BLaER1 treated with 17β-estradiol and CSF1 and Interleukin-3, amounts not matched to agents 10 nM and 100 nM (cell line): ENCODE results near the gene OSBP2.

Experiments used
- H3K27ac ChIP-seq, 11 experiments: shearing (Covaris generic); formaldehyde crosslinking; 2 replicates each; pipeline ENCODE4 v1.8.1; 2022
- H3K27me3 ChIP-seq, 11 experiments: shearing (Covaris generic); formaldehyde crosslinking; 2 replicates each; pipeline ENCODE4 v1.8.1; 2022
- H3K36me3 ChIP-seq, 11 experiments: shearing (Covaris generic); formaldehyde crosslinking; 2 replicates each; pipeline ENCODE4 v1.8.1; 2022
- H3K4me1 ChIP-seq, 10 experiments: shearing (Covaris generic); formaldehyde crosslinking; 2 replicates each; pipeline ENCODE4 v1.8.1; 2022
- H3K4me2 ChIP-seq, 11 experiments: shearing (Covaris generic); formaldehyde crosslinking; 2 replicates each; pipeline ENCODE4 v1.8.1; 2022
- H3K4me3 ChIP-seq, 10 experiments: shearing (Covaris generic); formaldehyde crosslinking; 2 replicates each; pipeline ENCODE4 v1.8.1; 2022
- H3K9ac ChIP-seq, 11 experiments: shearing (Covaris generic); formaldehyde crosslinking; 2 replicates each; pipeline ENCODE4 v1.8.1; 2022
- H3K9me3 ChIP-seq, 11 experiments: shearing (Covaris generic); formaldehyde crosslinking; replicated peaks in 1 of 11; 2 replicates each; pipeline ENCODE4 v1.8.1; 2022
- H4K20me1 ChIP-seq, 11 experiments: shearing (Covaris generic); formaldehyde crosslinking; 2 replicates each; pipeline ENCODE4 v1.8.1; 2022
- Cebpa-rat ChIP-seq, 11 experiments: shearing (Covaris generic); IDR thresholded peaks; 2 replicates each; pipeline ENCODE4 v1.8.1; 2022

Gene OSBP2

GRCh38 chr22:30838111-30838510, 143.4 kb downstream of the OSBP2 start:
- H4K20me1 ChIP-seq: no peaks in the 10 kb centered on the region
- peaks cover 7 to 15% (median 13%) of the 10 kb centered on the region in 11 experiments for H3K9me3 ChIP-seq
- no peak overlapping the region for H3K4me2 ChIP-seq
- TF ChIP-seq Cebpa-rat (IDR thresholded peaks at IDR 0.05): no peak
- H3K27ac ChIP-seq: no peak overlapping the region
- H3K4me3 ChIP-seq: no peak overlapping the region
- no peaks in the 10 kb centered on the region for H3K36me3 ChIP-seq
- no peak overlapping the region for H3K9ac ChIP-seq
- no peaks in the 10 kb centered on the region for H3K4me1 ChIP-seq
- H3K27me3 ChIP-seq: no peaks in the 10 kb centered on the region

GRCh38 chr22:30841273-30841672, 146.6 kb downstream of the OSBP2 start:
- H3K27ac ChIP-seq: no peak overlapping the region
- no peak overlapping the region for H3K9ac ChIP-seq
- peaks cover 7 to 15% (median 13%) of the 10 kb centered on the region in 11 experiments for H3K9me3 ChIP-seq
- no peaks in the 10 kb centered on the region for H3K27me3 ChIP-seq
- no peaks in the 10 kb centered on the region for H3K36me3 ChIP-seq
- no peak overlapping the region for H3K4me3 ChIP-seq
- no peaks in the 10 kb centered on the region for H3K4me1 ChIP-seq
- TF ChIP-seq Cebpa-rat (IDR thresholded peaks at IDR 0.05): no peak
- H4K20me1 ChIP-seq: no peaks in the 10 kb centered on the region
- no peak overlapping the region for H3K4me2 ChIP-seq

GRCh38 chr22:30843245-30843644, 148.6 kb downstream of the OSBP2 start:
- Histone ChIP-seq H3K27me3 (no peaks in the 10 kb centered on the region), H3K36me3 (no peaks in the 10 kb centered on the region), H3K4me3 (no peak overlapping the region), H4K20me1 (no peaks in the 10 kb centered on the region), H3K4me2 (no peak overlapping the region), H3K27ac (no peak overlapping the region), H3K9ac (no peak overlapping the region), H3K4me1 (no peaks in the 10 kb centered on the region), H3K9me3 (peaks cover 3 to 13% (median 7%) of the 10 kb centered on the region in 11 experiments)
- no peak for TF ChIP-seq Cebpa-rat (IDR thresholded peaks at IDR 0.05)

GRCh38 chr22:30847583-30847982, 152.9 kb downstream of the OSBP2 start:
- no peak overlapping the region for H3K4me2 ChIP-seq
- H3K27me3 ChIP-seq: no peaks in the 10 kb centered on the region
- peaks cover 0 to 9% (median 4%) of the 10 kb centered on the region in 11 experiments; a peak in 7 of 22 replicates for H3K9me3 ChIP-seq
- H3K36me3 ChIP-seq: no peaks in the 10 kb centered on the region
- H4K20me1 ChIP-seq: no peaks in the 10 kb centered on the region
- no peak overlapping the region for H3K27ac ChIP-seq
- H3K4me1 ChIP-seq: no peaks in the 10 kb centered on the region
- TF ChIP-seq Cebpa-rat (IDR thresholded peaks at IDR 0.05): no peak
- no peak overlapping the region for H3K4me3 ChIP-seq
- no peak overlapping the region for H3K9ac ChIP-seq

- no peaks in the 10 kb centered on the region for H4K20me1 ChIP-seq
- H3K4me2 ChIP-seq: no peak overlapping the region
- no peak overlapping the region for H3K4me3 ChIP-seq
- H3K27me3 ChIP-seq: no peaks in the 10 kb centered on the region
- peaks cover 5 to 20% (median 15%) of the 10 kb centered on the region in 11 experiments; a peak in 18 of 22 replicates for H3K9me3 ChIP-seq
- H3K36me3 ChIP-seq: 0 out of 22 replicates have a peak, but pooled peaks cover 0 to 3% (median 0%) of the 10 kb centered on the region in 11 experiments
- H3K27ac ChIP-seq: no peak overlapping the region
- no peak for TF ChIP-seq Cebpa-rat (IDR thresholded peaks at IDR 0.05)
- H3K4me1 ChIP-seq: peaks cover 7 to 23% (median 10%) of the 10 kb centered on the region in 10 experiments; a peak in 19 of 20 replicates
- no peak overlapping the region for H3K9ac ChIP-seq
These were observed 160.6 kb downstream of the OSBP2 start for GRCh38 chr22:30855266-30855665.

- Histone ChIP-seq H3K4me2 (0 out of 22 replicates have a peak overlapping the region, but pooled peaks of 1 of the 11 experiments have one; percentile 11), H3K27ac (no peak overlapping the region), H3K36me3 (0 out of 22 replicates have a peak, but pooled peaks cover 0 to 3% (median 0%) of the 10 kb centered on the region in 11 experiments), H4K20me1 (no peaks in the 10 kb centered on the region), H3K4me3 (no peak overlapping the region), H3K9me3 (peaks cover 5 to 20% (median 15%) of the 10 kb centered on the region in 11 experiments; a peak in 18 of 22 replicates), H3K27me3 (no peaks in the 10 kb centered on the region), H3K9ac (no peak overlapping the region), H3K4me1 (peaks cover 13 to 29% (median 16%) of the 10 kb centered on the region in 10 experiments)
- TF ChIP-seq Cebpa-rat (IDR thresholded peaks at IDR 0.05): no peak
These were observed 161.2 kb downstream of the OSBP2 start for GRCh38 chr22:30855677-30856518.

GRCh38 chr22:30856741-30857502, 162.2 kb downstream of the OSBP2 start:
- H3K36me3 ChIP-seq: 0 out of 22 replicates have a peak, but pooled peaks cover 0 to 3% (median 0%) of the 10 kb centered on the region in 11 experiments
- peak overlapping the region in 9 of 11 experiments; percentile 11 to 49 (median 26); a peak in 13 of 22 replicates for H3K4me2 ChIP-seq
- peaks cover 5 to 20% (median 15%) of the 10 kb centered on the region in 11 experiments; a peak in 18 of 22 replicates for H3K9me3 ChIP-seq
- peaks cover 22 to 39% (median 26%) of the 10 kb centered on the region in 10 experiments for H3K4me1 ChIP-seq
- H3K4me3 ChIP-seq: no peak overlapping the region
- no peaks in the 10 kb centered on the region for H3K27me3 ChIP-seq
- no peak overlapping the region for H3K27ac ChIP-seq
- TF ChIP-seq Cebpa-rat (IDR thresholded peaks at IDR 0.05): no peak
- H3K9ac ChIP-seq: no peak overlapping the region
- H4K20me1 ChIP-seq: no peaks in the 10 kb centered on the region

- H3K4me3 ChIP-seq: no peak overlapping the region
- 0 out of 22 replicates have a peak, but pooled peaks cover 0 to 3% (median 0%) of the 10 kb centered on the region in 11 experiments for H3K36me3 ChIP-seq
- H4K20me1 ChIP-seq: no peaks in the 10 kb centered on the region
- H3K4me1 ChIP-seq: peaks cover 22 to 45% (median 31%) of the 10 kb centered on the region in 10 experiments
- no peak overlapping the region for H3K4me2 ChIP-seq
- TF ChIP-seq Cebpa-rat (IDR thresholded peaks at IDR 0.05): no peak
- no peak overlapping the region for H3K9ac ChIP-seq
- no peaks in the 10 kb centered on the region for H3K27me3 ChIP-seq
- H3K9me3 ChIP-seq: peaks cover 5 to 20% (median 14%) of the 10 kb centered on the region in 11 experiments; a peak in 18 of 22 replicates
- H3K27ac ChIP-seq: no peak overlapping the region
These were observed 163.1 kb downstream of the OSBP2 start for GRCh38 chr22:30857791-30858190.
